ENCODE data around the gene PRKCA. TPM values are rescaled to one million over a fixed set of nuclear protein-coding genes. Genes with fewer than 3 reads are reported as not detected.

PRKCA gene
- total and polyA plus RNA-seq, 2 donors (not counting 3 experiments of a cell fraction or from before 2014, with no cell fraction given): 7.5 to 34.2 TPM

- POLR2A ChIA-PET: no interaction called here
Measured at GRCh38 chr17:66837885-66838665, 535.7 kb downstream of the PRKCA start.

More at GRCh38 chr17:66837885-66838665, 535.7 kb downstream of the PRKCA start:
- no peak for FAIRE-seq
- BruUV-seq (replicated peaks): no TSS peak
- no peaks in the 10 kb centered on the region for H3K36me3 ChIP-seq (ENCODE audit: control insufficient read depth in 2 of 2, extremely low read depth in 1 of 2, insufficient read depth in 2 of 2, low read length in 2 of 2)
- H3K79me2 ChIP-seq (ENCODE audit: control insufficient read depth, insufficient read depth, low read length): no peaks in the 10 kb centered on the region
- peaks cover 11 to 13% of the 10 kb centered on the region in 2 experiments for H3K27me3 ChIP-seq (ENCODE audit: control insufficient read depth in 2 of 2, insufficient read depth in 2 of 2, low read length in 2 of 2)
- no peaks in the 10 kb centered on the region for H3K9me1 ChIP-seq (replicated peaks; ENCODE audit: control insufficient read depth, extremely low read depth, insufficient read depth, low read length)
- TF ChIP-seq GATA2 (IDR thresholded peaks at IDR 0.05; ENCODE audit: insufficient read depth, insufficient read length, low read depth, low read length) (no peak), FOS (IDR thresholded peaks at IDR 0.05; ENCODE audit: borderline replicate concordance, insufficient read depth, low read length) (no peak), JUN (IDR thresholded peaks at IDR 0.05; ENCODE audit: borderline replicate concordance, insufficient read depth, insufficient read length, low read depth) (no peak), POLR2AphosphoS5 (IDR thresholded peaks at IDR 0.05; ENCODE audit: insufficient read depth, low read depth, low read length) (no peak), MYC (IDR thresholded peaks at IDR 0.05; ENCODE audit: low read depth, low read length) (no peak), EZH2 (IDR thresholded peaks at IDR 0.05; ENCODE audit: borderline replicate concordance, low read depth, low read length, severe bottlenecking) (no peak), MAX (IDR thresholded peaks at IDR 0.05; ENCODE audit: insufficient read depth, insufficient read length) (no peak), POLR2A (IDR thresholded peaks at IDR 0.05; ENCODE audit: low read depth, low read length) (no peak), CTCF (IDR thresholded peaks at IDR 0.05; ENCODE audit: extremely low read depth in 1 of 2, insufficient read depth in 1 of 2, low read depth in 1 of 2, low read length in 2 of 2) (no peak)
- no peak for DNase-seq (ENCODE audit: low read depth, low spot score)
- H2AFZ ChIP-seq (ENCODE audit: low read depth, low read length): no peak overlapping the region
- dilution Hi-C loops (cut with MboI; ENCODE audit: extremely low pct_ligation_motif_present, low sequenced_read_pairs) (no loop called here), intact Hi-C loops (cut with micrococcal nuclease) (no loop called here)
- no peak overlapping the region for H3K4me3 ChIP-seq (replicated peaks in 1 of 3; ENCODE audit: insufficient read depth in 1 of 3, low read depth in 1 of 3, low read length in 3 of 3)
- H3K4me1 ChIP-seq (ENCODE audit: control insufficient read depth, extremely low read depth, insufficient read depth, low read length): no peaks in the 10 kb centered on the region
- H3K27ac ChIP-seq (ENCODE audit: insufficient read depth, low read depth, low read length): no peak overlapping the region
- no peak overlapping the region for H3K4me2 ChIP-seq (ENCODE audit: insufficient read depth, low read length)
- CTCF ChIA-PET: no interaction called here
- H3K9me3 ChIP-seq (replicated peaks; ENCODE audit: control insufficient read depth, insufficient read depth, low read length): no peaks in the 10 kb centered on the region
- no peak overlapping the region for H3K9ac ChIP-seq (replicated peaks; ENCODE audit: extremely low read depth, insufficient read depth, low read length)
- H4K20me1 ChIP-seq (replicated peaks; ENCODE audit: control insufficient read depth, extremely low read depth, insufficient read depth, low read length): no peaks in the 10 kb centered on the region

All from endothelial cell of umbilical vein (primary cell).